ENCODE measurements around the gene RRP9.

Gene RRP9

DNA sequence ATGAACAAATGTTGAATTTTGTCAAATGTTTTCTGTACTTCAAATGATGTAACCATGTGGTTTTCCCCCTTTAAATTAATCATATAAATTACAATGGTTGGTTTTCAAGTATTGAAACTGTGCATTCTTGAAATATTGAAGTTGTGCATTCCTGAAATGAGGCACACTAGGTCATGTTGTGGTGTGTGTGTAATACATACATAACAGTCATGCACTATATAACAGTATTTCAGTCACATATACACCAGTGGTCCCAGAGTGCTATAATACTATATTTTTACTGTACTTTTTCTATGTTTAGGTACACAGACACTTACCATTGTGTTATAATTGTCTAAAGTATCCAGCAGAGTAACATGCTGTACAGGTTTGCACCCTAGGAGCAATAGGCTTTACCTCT, 55.3 kb downstream of the RRP9 start:
- no peak for DNase-seq
- in situ Hi-C loops (cut with MboI; ENCODE audit: low pct_unique_long_range_greater_than_20kb, low sequenced_read_pairs) = no loop called here

All from KBM-7 (cell line).